Measurements from ENCODE around the gene TAOK2. TPM values are rescaled to one million over a fixed set of nuclear protein-coding genes. Genes with fewer than 3 reads are reported as not detected.

Gene TAOK2
- total and polyA plus RNA-seq, 2 of the 4 experiments (the other 2 are of a cell fraction), result 23.0 to 31.7 TPM

DNA sequence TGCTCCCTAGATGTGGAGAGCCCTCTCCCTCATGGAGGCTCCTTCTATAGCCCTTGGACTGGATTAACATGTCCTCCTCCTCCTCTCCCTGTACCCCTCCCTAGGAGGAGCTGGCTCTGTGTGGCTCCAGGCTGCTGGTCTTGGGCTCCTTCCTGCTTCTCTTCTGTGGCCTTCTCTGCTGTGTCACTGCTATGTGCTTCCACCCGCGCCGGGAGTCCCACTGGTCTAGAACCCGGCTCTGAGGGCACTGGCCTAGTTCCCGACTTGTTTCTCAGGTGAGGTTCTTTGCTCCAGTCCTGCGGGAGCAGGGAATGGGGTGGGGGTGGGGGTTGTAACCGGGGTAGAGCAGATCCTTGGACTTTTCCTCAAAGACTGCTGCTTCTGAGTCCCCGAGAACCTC is 2.4 kb upstream of the TAOK2 start:
- no peak overlapping the region for H4K8ac ChIP-seq (ENCODE audit: low read depth in 2 of 2, low read length in 2 of 2)
- H3K79me1 ChIP-seq (ENCODE audit: low read depth in 1 of 2, low read length in 2 of 2), result peaks cover 0 to 26% of the 10 kb centered on the region in 2 experiments
- no peak overlapping the region for H2AFZ ChIP-seq (replicated peaks; ENCODE audit: low read length, poor library complexity)
- H3K36me3 ChIP-seq (ENCODE audit: control insufficient read depth, insufficient read depth, low read length), result peaks cover 19% of the 10 kb centered on the region
- no peak for TF ChIP-seq CEBPB (IDR thresholded peaks at IDR 0.05; ENCODE audit: low read depth, low read length)
- TF ChIP-seq RFX5 (IDR thresholded peaks at IDR 0.05; ENCODE audit: low read depth, low read length), result no peak
- TF ChIP-seq NFE2L2 (IDR thresholded peaks at IDR 0.05; ENCODE audit: low read depth, low read length), result no peak
- no peak for TF ChIP-seq FOS (IDR thresholded peaks at IDR 0.05; ENCODE audit: low read depth, low read length)
- TF ChIP-seq, protein P1, sequence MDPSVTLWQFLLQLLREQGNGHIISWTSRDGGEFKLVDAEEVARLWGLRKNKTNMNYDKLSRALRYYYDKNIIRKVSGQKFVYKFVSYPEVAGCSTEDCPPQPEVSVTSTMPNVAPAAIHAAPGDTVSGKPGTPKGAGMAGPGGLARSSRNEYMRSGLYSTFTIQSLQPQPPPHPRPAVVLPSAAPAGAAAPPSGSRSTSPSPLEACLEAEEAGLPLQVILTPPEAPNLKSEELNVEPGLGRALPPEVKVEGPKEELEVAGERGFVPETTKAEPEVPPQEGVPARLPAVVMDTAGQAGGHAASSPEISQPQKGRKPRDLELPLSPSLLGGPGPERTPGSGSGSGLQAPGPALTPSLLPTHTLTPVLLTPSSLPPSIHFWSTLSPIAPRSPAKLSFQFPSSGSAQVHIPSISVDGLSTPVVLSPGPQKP (IDR thresholded peaks at IDR 0.05; ENCODE audit: borderline replicate concordance, low read depth, low read length), result no peak
- TF ChIP-seq RAD21 (IDR thresholded peaks at IDR 0.05; ENCODE audit: low read length), result no peak
- TF ChIP-seq SMC3 (IDR thresholded peaks at IDR 0.05; ENCODE audit: low read depth, low read length), result no peak
- TF ChIP-seq RCOR1 (IDR thresholded peaks at IDR 0.05; ENCODE audit: insufficient replicate concordance, low read length), result no peak
- no peak for TF ChIP-seq POLR2A (IDR thresholded peaks at IDR 0.05; ENCODE audit: low read depth, low read length)
- no peak for TF ChIP-seq MAZ (IDR thresholded peaks at IDR 0.05; ENCODE audit: borderline replicate concordance, low read depth, low read length)
- TF ChIP-seq BHLHE40 (IDR thresholded peaks at IDR 0.05; ENCODE audit: low read depth, low read length), result no peak
- TF ChIP-seq MAFK (IDR thresholded peaks at IDR 0.05; ENCODE audit: low read depth, low read length), result no peak
- no peak for TF ChIP-seq MXI1 (IDR thresholded peaks at IDR 0.05; ENCODE audit: borderline replicate concordance, low read depth, low read length)
- no peak for TF ChIP-seq CHD1 (IDR thresholded peaks at IDR 0.05; ENCODE audit: low read depth, low read length)
- TF ChIP-seq, protein P2, sequence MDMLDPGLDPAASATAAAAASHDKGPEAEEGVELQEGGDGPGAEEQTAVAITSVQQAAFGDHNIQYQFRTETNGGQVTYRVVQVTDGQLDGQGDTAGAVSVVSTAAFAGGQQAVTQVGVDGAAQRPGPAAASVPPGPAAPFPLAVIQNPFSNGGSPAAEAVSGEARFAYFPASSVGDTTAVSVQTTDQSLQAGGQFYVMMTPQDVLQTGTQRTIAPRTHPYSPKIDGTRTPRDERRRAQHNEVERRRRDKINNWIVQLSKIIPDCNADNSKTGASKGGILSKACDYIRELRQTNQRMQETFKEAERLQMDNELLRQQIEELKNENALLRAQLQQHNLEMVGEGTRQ (IDR thresholded peaks at IDR 0.05; ENCODE audit: low read depth, low read length), result no peak
- TF ChIP-seq, protein P3, sequence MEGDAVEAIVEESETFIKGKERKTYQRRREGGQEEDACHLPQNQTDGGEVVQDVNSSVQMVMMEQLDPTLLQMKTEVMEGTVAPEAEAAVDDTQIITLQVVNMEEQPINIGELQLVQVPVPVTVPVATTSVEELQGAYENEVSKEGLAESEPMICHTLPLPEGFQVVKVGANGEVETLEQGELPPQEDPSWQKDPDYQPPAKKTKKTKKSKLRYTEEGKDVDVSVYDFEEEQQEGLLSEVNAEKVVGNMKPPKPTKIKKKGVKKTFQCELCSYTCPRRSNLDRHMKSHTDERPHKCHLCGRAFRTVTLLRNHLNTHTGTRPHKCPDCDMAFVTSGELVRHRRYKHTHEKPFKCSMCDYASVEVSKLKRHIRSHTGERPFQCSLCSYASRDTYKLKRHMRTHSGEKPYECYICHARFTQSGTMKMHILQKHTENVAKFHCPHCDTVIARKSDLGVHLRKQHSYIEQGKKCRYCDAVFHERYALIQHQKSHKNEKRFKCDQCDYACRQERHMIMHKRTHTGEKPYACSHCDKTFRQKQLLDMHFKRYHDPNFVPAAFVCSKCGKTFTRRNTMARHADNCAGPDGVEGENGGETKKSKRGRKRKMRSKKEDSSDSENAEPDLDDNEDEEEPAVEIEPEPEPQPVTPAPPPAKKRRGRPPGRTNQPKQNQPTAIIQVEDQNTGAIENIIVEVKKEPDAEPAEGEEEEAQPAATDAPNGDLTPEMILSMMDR (conservative IDR thresholded peaks at IDR 0.05; ENCODE audit: low read depth, low read length), result no peak
- H2BK20ac ChIP-seq (ENCODE audit: low read depth, low read length), result no peak overlapping the region
- no peaks in the 10 kb centered on the region for H3K27me3 ChIP-seq (ENCODE audit: control insufficient read depth, insufficient read depth, low read length)
- H3K4me1 ChIP-seq (ENCODE audit: control insufficient read depth, insufficient read depth, low read length), result peaks cover 10% of the 10 kb centered on the region; the same call in 1 of the 2 replicates
- peaks cover 14% of the 10 kb centered on the region for H3K9me1 ChIP-seq (ENCODE audit: insufficient read depth, low read length)
- no peak overlapping the region for H3K27ac ChIP-seq (ENCODE audit: insufficient read depth, low read length)
- no peak overlapping the region for H4K91ac ChIP-seq (ENCODE audit: insufficient read depth, low read depth, low read length)
- no peak overlapping the region for H2BK5ac ChIP-seq (ENCODE audit: low read depth, low read length, poor library complexity, severe bottlenecking)
- no peak overlapping the region for H4K5ac ChIP-seq (ENCODE audit: low read depth, low read length)
- H3K23ac ChIP-seq (ENCODE audit: low read depth, low read length), result no peak overlapping the region
- BruUV-seq (replicated peaks), result no TSS peak
- no peak overlapping the region for H3K4ac ChIP-seq (ENCODE audit: low read depth, low read length)
- in situ Hi-C loops (cut with MboI; ENCODE audit: low sequenced_read_pairs), result no loop called here
- peaks cover 22% of the 10 kb centered on the region for H4K20me1 ChIP-seq (ENCODE audit: insufficient read depth, low read length)
- no peak overlapping the region for H3K56ac ChIP-seq (ENCODE audit: extremely low read depth, insufficient read depth, low read length)
- ChIA-PET CTCF (no interaction called here), POLR2A (ENCODE audit: unreplicated experiment) (no interaction called here)
- H3K9me3 ChIP-seq (ENCODE audit: control insufficient read depth, insufficient read depth, low read length), result no peaks in the 10 kb centered on the region
- H3K14ac ChIP-seq (replicated peaks; ENCODE audit: low read depth, low read length), result no peak overlapping the region
- no peak overlapping the region for H3K4me3 ChIP-seq (ENCODE audit: insufficient read depth, low read depth, low read length)
- no peak overlapping the region for H3K4me2 ChIP-seq (ENCODE audit: low read depth, low read length)
- ATAC-seq (ENCODE audit: low read depth) (no peak), DNase-seq (no peak)
- H2BK15ac ChIP-seq (ENCODE audit: low read depth, low read length), result no peak overlapping the region
- no CpG with 5 or more reads among the region's 8 CpGs for WGBS, 2 experiments (ENCODE audit: extremely low coverage in 2 of 2, insufficient read length in 1 of 2)
- H2BK120ac ChIP-seq (ENCODE audit: low read depth, low read length), result no peak overlapping the region
- H3K9ac ChIP-seq (ENCODE audit: low read depth, low read length), result no peak overlapping the region
- dilution Hi-C loops (cut with HindIII; ENCODE audit: low sequenced_read_pairs, unreplicated experiment), result no loop called here
- no peak overlapping the region for H2AK5ac ChIP-seq (ENCODE audit: low read depth, low read length)
- H3K18ac ChIP-seq (ENCODE audit: low read depth, low read length), result no peak overlapping the region
- no peak overlapping the region for H2AK9ac ChIP-seq (replicated peaks; ENCODE audit: low read depth, low read length, poor library complexity)
- intact Hi-C loops (cut with micrococcal nuclease), result loop anchor here (5.0 kb wide), 1 partner anchor 44 kb away; the partner anchor contains the start of gene KCTD13
